Measurements from ENCODE around the gene ABCA2. TPM values are rescaled to one million over a fixed set of nuclear protein-coding genes. Genes with fewer than 3 reads are reported as not detected.
A peak's percentile ranks its signal among the peaks of the same experiment; 100 is the strongest.

Gene ABCA2
- total RNA-seq, 1 experiment from 2014 or later, result 21.7 TPM

DNA sequence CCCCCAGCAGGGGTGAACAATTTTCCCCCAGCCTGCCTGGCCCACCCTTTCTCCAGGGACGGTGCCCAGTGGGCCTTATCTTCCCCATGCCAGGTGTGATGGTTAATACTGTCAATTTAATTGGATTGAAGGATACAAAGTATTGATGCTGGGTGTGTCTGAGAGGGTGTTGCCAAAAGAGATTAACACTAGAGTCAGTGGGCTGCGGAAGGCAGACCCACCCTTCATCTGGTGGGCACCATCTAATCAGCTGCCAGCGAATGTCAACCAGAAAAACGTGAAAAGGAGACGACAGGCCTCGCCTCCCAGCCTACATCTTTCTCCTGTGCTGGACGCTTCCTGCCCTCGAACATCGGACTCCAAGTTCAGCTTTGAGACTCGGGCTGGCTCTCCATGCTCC lies 9.4 kb upstream of the ABCA2 start:
- Mint-ChIP-seq H3K9me3 (ENCODE audit: unreplicated experiment) (no peaks in the 10 kb centered on the region), H3K4me3 (ENCODE audit: unreplicated experiment) (no peak overlapping the region), H3K27me3 (ENCODE audit: insufficient read depth, unreplicated experiment) (no peaks in the 10 kb centered on the region), H3K36me3 (ENCODE audit: insufficient read depth, unreplicated experiment) (peaks cover 14% of the 10 kb centered on the region), H3K27ac (ENCODE audit: low read depth, unreplicated experiment) (no peak overlapping the region), H3K4me1 (ENCODE audit: insufficient read depth, unreplicated experiment) (no peaks in the 10 kb centered on the region)
- no peak for DNase-seq (ENCODE audit: unreplicated experiment)
- no TSS peak for BruUV-seq (replicated peaks)
- TF ChIP-seq, protein P1, sequence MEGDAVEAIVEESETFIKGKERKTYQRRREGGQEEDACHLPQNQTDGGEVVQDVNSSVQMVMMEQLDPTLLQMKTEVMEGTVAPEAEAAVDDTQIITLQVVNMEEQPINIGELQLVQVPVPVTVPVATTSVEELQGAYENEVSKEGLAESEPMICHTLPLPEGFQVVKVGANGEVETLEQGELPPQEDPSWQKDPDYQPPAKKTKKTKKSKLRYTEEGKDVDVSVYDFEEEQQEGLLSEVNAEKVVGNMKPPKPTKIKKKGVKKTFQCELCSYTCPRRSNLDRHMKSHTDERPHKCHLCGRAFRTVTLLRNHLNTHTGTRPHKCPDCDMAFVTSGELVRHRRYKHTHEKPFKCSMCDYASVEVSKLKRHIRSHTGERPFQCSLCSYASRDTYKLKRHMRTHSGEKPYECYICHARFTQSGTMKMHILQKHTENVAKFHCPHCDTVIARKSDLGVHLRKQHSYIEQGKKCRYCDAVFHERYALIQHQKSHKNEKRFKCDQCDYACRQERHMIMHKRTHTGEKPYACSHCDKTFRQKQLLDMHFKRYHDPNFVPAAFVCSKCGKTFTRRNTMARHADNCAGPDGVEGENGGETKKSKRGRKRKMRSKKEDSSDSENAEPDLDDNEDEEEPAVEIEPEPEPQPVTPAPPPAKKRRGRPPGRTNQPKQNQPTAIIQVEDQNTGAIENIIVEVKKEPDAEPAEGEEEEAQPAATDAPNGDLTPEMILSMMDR (IDR thresholded peaks at IDR 0.05; ENCODE audit: unreplicated experiment), result no peak
- intact Hi-C loops (cut with micrococcal nuclease), result no loop called here
- ChIA-PET CTCF (interaction anchor here (0.6 to 3.1 kb wide), 8 partner anchors 8 to 583 kb away, joined by 3 to 27 read pairs (median 4); partner anchors contain the start of gene NPDC1), POLR2A (interaction anchor here (0.6 kb wide), 1 partner anchor 154 kb away, joined by 3 read pairs; no protein-coding TSS in a partner anchor)

DNA sequence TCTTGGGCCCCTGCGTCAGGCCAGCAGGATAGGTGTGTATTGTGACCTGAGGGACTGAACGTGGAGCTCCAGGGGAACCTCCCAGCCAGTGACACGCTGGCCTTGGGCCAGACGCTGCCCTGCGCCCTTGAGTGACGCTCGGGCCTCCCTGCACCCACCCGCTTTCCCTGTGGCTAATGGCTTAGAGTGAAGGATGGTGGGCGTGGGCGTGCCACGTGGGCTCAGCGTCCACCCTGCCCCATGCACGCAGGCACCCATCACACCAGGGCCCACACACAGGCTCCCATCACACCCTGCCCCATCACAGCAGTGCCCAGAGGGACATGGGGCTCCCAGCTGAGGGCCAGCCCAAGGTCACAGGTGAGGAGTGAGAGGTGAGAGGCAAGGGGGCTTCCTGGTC lies 9.0 kb upstream of the ABCA2 start:
- peaks cover 11% of the 10 kb centered on the region for H3K36me3 Mint-ChIP-seq (ENCODE audit: insufficient read depth, unreplicated experiment)
- H3K4me3 Mint-ChIP-seq (ENCODE audit: unreplicated experiment), result no peak overlapping the region
- no peaks in the 10 kb centered on the region for H3K27me3 Mint-ChIP-seq (ENCODE audit: insufficient read depth, unreplicated experiment)
- H3K9me3 Mint-ChIP-seq (ENCODE audit: unreplicated experiment), result no peaks in the 10 kb centered on the region
- no TSS peak for BruUV-seq (replicated peaks)
- ChIA-PET CTCF (interaction anchor here (0.6 to 3.1 kb wide), 11 partner anchors 8 to 258 kb away, joined by 3 to 27 read pairs (median 4); partner anchors contain the start of genes CYSRT1, NPDC1 and SSNA1), POLR2A (interaction anchor here (0.6 kb wide), 1 partner anchor 153 kb away, joined by 3 read pairs; no protein-coding TSS in a partner anchor)
- no peak overlapping the region for H3K27ac Mint-ChIP-seq (ENCODE audit: low read depth, unreplicated experiment)
- intact Hi-C loops (cut with micrococcal nuclease), result no loop called here
- no peak for DNase-seq (ENCODE audit: unreplicated experiment)
- TF ChIP-seq, protein P1 (IDR thresholded peaks at IDR 0.05; ENCODE audit: unreplicated experiment), result no peak
- H3K4me1 Mint-ChIP-seq (ENCODE audit: insufficient read depth, unreplicated experiment), result no peaks in the 10 kb centered on the region

DNA sequence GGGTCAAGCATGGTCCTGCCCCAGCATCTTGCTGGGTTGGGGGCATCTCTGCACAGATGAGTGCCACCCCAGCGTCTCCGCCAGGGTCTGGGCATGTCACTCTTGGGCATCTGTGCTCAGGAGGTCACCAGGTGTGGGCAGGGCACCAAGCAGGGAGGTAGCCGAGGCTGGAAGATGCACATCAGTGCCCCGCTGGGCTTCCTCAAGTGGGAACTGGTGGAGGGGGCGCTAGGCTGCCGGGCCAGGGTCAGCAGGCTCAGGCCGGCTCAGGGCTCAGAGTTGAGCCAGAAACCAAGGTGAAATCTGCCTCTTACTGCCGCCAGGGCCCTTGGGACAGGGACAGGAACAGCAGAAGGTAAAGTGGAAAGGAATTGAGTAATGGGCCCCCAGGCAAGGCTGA lies 7.9 kb upstream of the ABCA2 start:
- peaks cover 11% of the 10 kb centered on the region for H3K36me3 Mint-ChIP-seq (ENCODE audit: insufficient read depth, unreplicated experiment)
- no peak overlapping the region for H3K27ac Mint-ChIP-seq (ENCODE audit: low read depth, unreplicated experiment)
- intact Hi-C loops (cut with micrococcal nuclease), result loop anchor here (1.0 to 2.0 kb wide), 3 partner anchors 88 to 249 kb away; partner anchors contain the start of gene AJM1
- CTCF ChIA-PET, result interaction anchor here (0.5 to 3.1 kb wide), 27 partner anchors 9 to 335 kb away, joined by 3 to 27 read pairs (median 5); partner anchors contain the start of genes MAN1B1, RABL6 and SAPCD2
- H3K27me3 Mint-ChIP-seq (ENCODE audit: insufficient read depth, unreplicated experiment), result no peaks in the 10 kb centered on the region
- BruUV-seq (replicated peaks), result no TSS peak
- DNase-seq (ENCODE audit: unreplicated experiment), result no peak
- TF ChIP-seq, protein P1 (IDR thresholded peaks at IDR 0.05; ENCODE audit: unreplicated experiment), result no peak
- POLR2A ChIA-PET, result interaction anchor here (1.1 to 1.5 kb wide), 3 partner anchors 9 to 194 kb away, joined by 3 to 4 read pairs (median 4); partner anchors contain the start of gene AJM1
- H3K4me1 Mint-ChIP-seq (ENCODE audit: insufficient read depth, unreplicated experiment), result no peaks in the 10 kb centered on the region
- no peaks in the 10 kb centered on the region for H3K9me3 Mint-ChIP-seq (ENCODE audit: unreplicated experiment)
- H3K4me3 Mint-ChIP-seq (ENCODE audit: unreplicated experiment), result no peak overlapping the region

DNA sequence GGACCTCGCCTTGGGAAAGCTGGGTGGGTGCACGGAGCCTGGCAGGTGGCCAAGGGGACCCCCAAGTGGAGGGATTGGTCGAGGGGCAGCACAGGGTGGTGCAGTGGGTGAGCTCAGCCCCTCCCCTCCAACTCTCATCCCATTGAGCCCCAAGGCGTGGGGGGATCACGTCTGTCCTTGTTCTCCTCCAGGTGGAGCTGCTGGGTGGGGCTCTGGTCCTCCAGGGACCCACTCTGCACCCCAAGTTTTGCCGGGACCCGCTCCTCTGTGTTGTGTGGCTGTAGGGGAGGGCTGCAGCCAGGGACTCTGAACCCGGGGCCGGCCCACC lies 7.4 kb upstream of the ABCA2 start:
- DNase-seq (ENCODE audit: unreplicated experiment), result no peak
- Mint-ChIP-seq H3K27me3 (ENCODE audit: insufficient read depth, unreplicated experiment) (no peaks in the 10 kb centered on the region), H3K4me1 (ENCODE audit: insufficient read depth, unreplicated experiment) (no peaks in the 10 kb centered on the region), H3K4me3 (ENCODE audit: unreplicated experiment) (no peak overlapping the region), H3K36me3 (ENCODE audit: insufficient read depth, unreplicated experiment) (peaks cover 11% of the 10 kb centered on the region), H3K27ac (ENCODE audit: low read depth, unreplicated experiment) (no peak overlapping the region), H3K9me3 (ENCODE audit: unreplicated experiment) (no peaks in the 10 kb centered on the region)
- no TSS peak for BruUV-seq (replicated peaks)
- intact Hi-C loops (cut with micrococcal nuclease), result loop anchor here (1.0 to 2.0 kb wide), 3 partner anchors 87 to 248 kb away; partner anchors contain the start of gene AJM1
- TF ChIP-seq, protein P1 (IDR thresholded peaks at IDR 0.05; ENCODE audit: unreplicated experiment), result peak; percentile 14
- POLR2A ChIA-PET, result interaction anchor here (0.8 to 1.5 kb wide), 9 partner anchors 9 to 235 kb away, joined by 3 to 5 read pairs (median 4); partner anchors contain the start of genes AJM1, ANAPC2, PAXX and SSNA1
- CTCF ChIA-PET, result interaction anchor here (0.6 to 3.1 kb wide), 32 partner anchors 9 to 306 kb away, joined by 3 to 27 read pairs (median 5); partner anchors contain the start of genes MAN1B1, RABL6 and SAPCD2

All from MCF 10A (cell line).